A549 treated with AZD9567 at 1 μM for 4 hours (cell line): ENCODE results near the gene RAPSN. TPM values are rescaled to one million over a fixed set of nuclear protein-coding genes. Genes with fewer than 3 reads are reported as not detected.

Experiments used
- total RNA-seq: library from RNA; stranded (reverse); fragments of 200-300 nt; extraction: Qiagen RNA extraction; gene quantifications from 5 replicates; pipeline ENCODE4 v1.2.3, GENCODE V29; 2022; ENCODE audit not compliant: insufficient read depth

The RAPSN gene
- 0.11 to 0.45 TPM (median 0.26 TPM) in 4 of 5 replicates, not detected in the other for total RNA-seq

DNA sequence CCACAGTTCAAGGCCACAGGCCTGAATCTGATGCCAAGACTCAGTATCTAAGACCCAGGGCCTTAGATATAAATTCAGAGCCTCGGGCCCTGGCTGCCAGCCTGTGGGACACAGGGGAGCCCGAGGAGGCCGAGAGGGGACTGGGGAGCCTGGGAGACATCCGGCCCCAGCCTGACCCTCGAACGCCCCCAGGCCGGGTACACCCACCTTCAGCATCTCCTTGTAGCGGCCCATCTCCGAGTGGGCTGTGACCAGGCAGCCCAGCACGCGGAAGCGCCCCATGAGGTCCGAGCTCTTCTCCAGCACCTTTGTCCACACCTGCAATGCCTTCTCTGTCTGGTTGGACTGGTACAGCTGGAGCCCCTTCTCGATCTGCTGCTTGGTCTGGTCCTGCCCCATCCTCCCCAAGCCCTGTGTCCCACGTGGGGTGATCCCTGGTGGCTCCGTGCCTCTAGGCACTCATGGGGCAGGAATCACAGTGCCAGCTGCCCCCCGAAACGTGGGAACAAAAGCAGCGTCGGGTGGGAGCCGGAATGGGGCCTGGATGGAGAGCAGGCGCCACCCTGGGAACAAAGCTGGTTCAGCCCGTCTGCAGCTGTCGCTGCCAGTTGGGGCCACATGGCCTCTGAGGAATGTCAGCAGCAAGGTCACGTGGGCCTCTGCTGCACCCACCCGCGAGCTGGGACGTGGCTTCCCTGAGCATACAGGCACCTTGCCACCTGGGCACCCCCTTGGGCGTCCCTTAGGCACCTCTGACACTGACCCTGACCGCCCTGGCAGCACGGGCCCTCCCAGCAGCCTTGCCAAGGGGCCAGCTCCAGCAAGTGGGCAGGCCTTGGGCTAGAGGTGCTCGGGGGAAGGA lies at the start of gene RAPSN:
TSS of gene RAPSN (minus strand) at position 571 of the 862 bp plus-strand sequence. CDS start at position 399, 172 bp downstream.

DNA sequence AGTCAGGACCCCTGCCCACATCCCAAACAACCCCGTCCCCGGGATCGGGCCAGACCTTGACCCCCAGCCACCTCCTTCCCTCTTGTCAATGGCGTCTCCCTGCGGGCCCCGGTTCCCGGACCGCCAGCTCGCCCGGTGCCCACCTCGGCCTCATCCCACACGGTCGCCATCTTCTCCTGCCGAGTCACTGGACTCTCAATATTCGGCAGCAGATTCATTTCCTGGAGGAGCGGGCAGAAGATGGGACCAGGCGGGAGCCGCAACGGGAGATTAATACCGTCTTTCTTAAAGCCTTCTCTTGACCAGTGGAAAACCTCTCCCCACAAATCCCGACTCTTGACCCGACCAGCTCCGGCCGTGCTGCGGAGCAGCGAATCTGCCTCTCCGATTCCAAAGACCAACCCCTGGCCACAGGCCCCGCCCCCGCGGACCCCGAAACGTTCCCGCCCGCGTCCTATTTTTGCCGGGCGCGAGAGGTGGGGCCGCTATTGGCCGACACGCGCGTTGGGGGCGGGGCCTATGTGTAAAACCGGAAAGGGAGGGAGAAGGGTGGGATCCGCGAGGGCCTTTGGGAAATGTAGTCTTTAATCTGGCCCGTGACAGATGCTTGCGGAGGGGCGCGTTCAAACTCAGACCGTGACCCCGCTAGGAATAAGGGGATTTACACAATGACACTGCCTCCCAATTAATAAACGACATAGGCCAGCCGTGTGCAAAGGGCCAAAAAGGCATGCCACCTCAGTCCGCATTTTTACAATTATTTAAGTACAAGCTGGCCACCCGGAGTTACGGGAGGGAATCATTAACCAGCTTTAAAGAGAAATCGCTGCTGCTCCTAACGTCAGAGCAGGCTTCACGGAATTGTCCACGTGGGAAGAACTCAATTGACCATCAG lies 22.6 kb downstream of the RAPSN start, which contains the start of gene PSMC3:
TSS of gene PSMC3 (minus strand) at position 378 of the 895 bp plus-strand sequence. CDS start at position 218, 160 bp downstream.

DNA sequence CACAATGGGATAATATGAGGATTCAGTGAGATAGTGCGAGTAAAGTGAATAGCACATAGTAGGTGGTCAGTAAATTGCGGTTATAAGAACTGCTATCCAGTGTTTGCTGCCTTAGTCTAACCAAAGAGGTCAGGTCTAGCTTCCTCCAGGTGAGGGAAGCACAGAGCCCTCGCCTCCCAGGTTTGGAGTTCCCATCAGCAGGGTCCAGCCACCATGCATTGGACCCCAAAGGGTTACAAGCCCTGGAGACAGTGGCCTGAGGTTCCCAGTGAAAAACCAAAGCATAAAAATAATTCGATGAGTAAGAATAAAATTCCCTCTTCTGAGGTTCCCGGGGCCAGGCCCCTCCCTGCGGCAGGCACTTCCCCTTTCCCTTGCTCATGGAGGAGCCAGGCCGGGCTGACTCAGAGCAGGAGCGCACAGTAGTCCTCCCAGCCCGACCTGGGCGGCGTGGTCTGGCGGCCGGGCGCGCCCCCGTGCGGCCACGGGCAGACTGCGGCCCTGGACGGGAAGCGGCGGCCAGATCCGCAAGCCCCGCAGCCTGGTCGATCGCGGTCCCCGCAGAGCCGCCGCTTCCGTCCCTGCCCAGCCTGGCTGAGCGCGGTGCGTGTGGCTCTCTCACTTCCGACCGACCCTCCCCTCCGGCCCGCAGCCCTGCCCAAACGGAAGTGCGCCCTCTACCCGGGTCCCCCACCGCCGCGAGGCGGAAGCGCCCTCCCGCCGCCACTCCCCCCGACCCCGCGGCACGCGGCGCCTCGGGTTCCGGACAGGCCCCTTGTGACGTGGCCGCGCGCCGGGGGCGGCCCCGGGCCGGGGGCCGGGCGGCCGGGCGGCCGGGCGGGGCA lies 41.0 kb downstream of the RAPSN start, which contains the start of gene SLC39A13:
TSS of gene SLC39A13 (plus strand) at position 845 of the 845 bp plus-strand sequence. CDS start 1,505 bp downstream, outside the sequence.

Other genes starting within 250 kb of the RAPSN start
- gene DDB2, start 234.2 kb downstream of the RAPSN start, total RNA-seq: 73.7 to 86.2 TPM (median 76.6 TPM) in 5 replicates
- gene ACP2, start 200.3 kb downstream of the RAPSN start, total RNA-seq: 22.3 to 23.0 TPM (median 22.9 TPM) in 5 replicates
- 6.5 to 12.5 TPM (median 11.3 TPM) in 5 replicates for gene NR1H3, start 191.1 kb downstream of the RAPSN start, total RNA-seq
- gene MADD, start 179.0 kb downstream of the RAPSN start, total RNA-seq: 19.1 to 23.8 TPM (median 22.4 TPM) in 5 replicates
- gene MYBPC3, start 96.4 kb downstream of the RAPSN start, total RNA-seq: 0.05 to 0.09 TPM (median 0.05 TPM) in 4 of 5 replicates, not detected in the other
- 0.09 to 0.13 TPM (median 0.11 TPM) in 3 of 5 replicates, not detected in the others for gene SPI1, start 70.6 kb downstream of the RAPSN start, total RNA-seq
- 41.7 to 59.2 TPM (median 54.4 TPM) in 5 replicates for gene SLC39A13, start 40.5 kb downstream of the RAPSN start, total RNA-seq
- gene PSMC3, start 22.7 kb downstream of the RAPSN start, total RNA-seq: 178 to 312 TPM (median 192 TPM) in 5 replicates
- gene CELF1, start 104.0 kb upstream of the RAPSN start, total RNA-seq: 46.1 to 70.6 TPM (median 47.7 TPM) in 5 replicates
- gene PTPMT1, start 116.5 kb upstream of the RAPSN start, total RNA-seq: 49.8 to 82.8 TPM (median 75.8 TPM) in 5 replicates
- 16.1 to 22.1 TPM (median 16.2 TPM) in 5 replicates for gene KBTBD4, start 129.8 kb upstream of the RAPSN start, total RNA-seq
- 114 to 141 TPM (median 141 TPM) in 5 replicates for gene NDUFS3, start 129.9 kb upstream of the RAPSN start, total RNA-seq
- gene FAM180B, start 137.5 kb upstream of the RAPSN start, total RNA-seq: 0.06 TPM in 2 of 5 replicates, not detected in the others
- 0.07 to 0.19 TPM (median 0.08 TPM) in 3 of 5 replicates, not detected in the others for gene C1QTNF4, start 145.3 kb upstream of the RAPSN start, total RNA-seq
- gene MTCH2, start 193.4 kb upstream of the RAPSN start, total RNA-seq: 128 to 156 TPM (median 136 TPM) in 5 replicates